ENCODE results near the gene RAPGEF2. TPM values are rescaled to one million over a fixed set of nuclear protein-coding genes. Genes with fewer than 3 reads are reported as not detected.

Gene RAPGEF2
- total and polyA plus RNA-seq, 3 donors from 2014 or later, result 18.1 to 51.4 (median 38.9) TPM

DNA sequence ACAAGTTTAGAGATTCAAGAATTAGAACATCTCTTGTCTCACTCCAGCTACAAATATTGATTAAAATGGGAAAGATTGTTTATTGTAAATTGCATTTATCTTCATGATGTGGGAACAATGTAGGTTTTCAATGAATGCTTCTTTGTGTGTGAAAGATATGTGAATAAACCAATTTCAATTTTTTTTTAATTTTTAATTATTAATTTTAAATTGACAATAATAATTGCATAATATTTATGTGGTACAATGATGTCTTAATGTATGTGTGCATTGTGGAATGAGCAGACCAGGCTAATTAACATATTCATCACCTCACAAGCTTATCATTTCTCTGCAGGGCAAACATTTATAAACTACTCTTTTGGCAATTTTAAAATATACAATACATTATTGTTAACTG lies 281.1 kb downstream of the RAPGEF2 start:
- Histone ChIP-seq H3K4me1 (no peaks in the 10 kb centered on the region), H3K36me3 (ENCODE audit: low read depth, missing control alignments) (no peaks in the 10 kb centered on the region), H3K27ac (no peak overlapping the region), H3K9me3 (no peaks in the 10 kb centered on the region), H3K4me3 (no peak overlapping the region), H3K27me3 (no peaks in the 10 kb centered on the region)
- TF ChIP-seq POLR2A (IDR thresholded peaks at IDR 0.05), result no peak
- TF ChIP-seq, protein P1, sequence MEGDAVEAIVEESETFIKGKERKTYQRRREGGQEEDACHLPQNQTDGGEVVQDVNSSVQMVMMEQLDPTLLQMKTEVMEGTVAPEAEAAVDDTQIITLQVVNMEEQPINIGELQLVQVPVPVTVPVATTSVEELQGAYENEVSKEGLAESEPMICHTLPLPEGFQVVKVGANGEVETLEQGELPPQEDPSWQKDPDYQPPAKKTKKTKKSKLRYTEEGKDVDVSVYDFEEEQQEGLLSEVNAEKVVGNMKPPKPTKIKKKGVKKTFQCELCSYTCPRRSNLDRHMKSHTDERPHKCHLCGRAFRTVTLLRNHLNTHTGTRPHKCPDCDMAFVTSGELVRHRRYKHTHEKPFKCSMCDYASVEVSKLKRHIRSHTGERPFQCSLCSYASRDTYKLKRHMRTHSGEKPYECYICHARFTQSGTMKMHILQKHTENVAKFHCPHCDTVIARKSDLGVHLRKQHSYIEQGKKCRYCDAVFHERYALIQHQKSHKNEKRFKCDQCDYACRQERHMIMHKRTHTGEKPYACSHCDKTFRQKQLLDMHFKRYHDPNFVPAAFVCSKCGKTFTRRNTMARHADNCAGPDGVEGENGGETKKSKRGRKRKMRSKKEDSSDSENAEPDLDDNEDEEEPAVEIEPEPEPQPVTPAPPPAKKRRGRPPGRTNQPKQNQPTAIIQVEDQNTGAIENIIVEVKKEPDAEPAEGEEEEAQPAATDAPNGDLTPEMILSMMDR (IDR thresholded peaks at IDR 0.05), result no peak
- DNase-seq, result no peak
- intact Hi-C loops (cut with DNase I; ENCODE audit: low total_unique reads), result no loop called here

DNA sequence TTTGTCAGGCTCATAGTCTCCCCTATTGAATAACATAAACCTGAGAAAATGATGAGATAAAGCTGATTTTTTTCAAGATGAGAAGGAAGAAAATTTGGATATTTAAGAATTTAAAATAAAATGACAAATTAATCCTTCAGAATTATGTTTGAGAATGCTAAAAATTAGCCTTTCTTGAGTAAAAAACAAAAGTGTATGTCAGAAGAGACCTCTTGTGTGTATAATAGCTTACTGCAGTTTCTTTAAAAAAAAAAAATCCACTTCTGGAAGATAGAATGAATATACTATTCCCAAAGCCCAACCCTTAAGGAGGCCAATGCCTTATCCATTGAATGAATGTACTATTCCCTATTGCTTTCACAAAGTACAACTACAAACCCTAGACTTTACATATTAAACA lies 281.8 kb downstream of the RAPGEF2 start:
- no peak overlapping the region for H3K4me3 ChIP-seq
- no peaks in the 10 kb centered on the region for H3K4me1 ChIP-seq
- no peaks in the 10 kb centered on the region for H3K9me3 ChIP-seq
- no peak overlapping the region for H3K27ac ChIP-seq
- H3K27me3 ChIP-seq, result no peaks in the 10 kb centered on the region
- no peaks in the 10 kb centered on the region for H3K36me3 ChIP-seq (ENCODE audit: low read depth, missing control alignments)
- no peak for TF ChIP-seq POLR2A (IDR thresholded peaks at IDR 0.05)
- TF ChIP-seq, protein P1 (IDR thresholded peaks at IDR 0.05), result no peak
- no peak for DNase-seq
- intact Hi-C loops (cut with DNase I; ENCODE audit: low total_unique reads), result no loop called here

DNA sequence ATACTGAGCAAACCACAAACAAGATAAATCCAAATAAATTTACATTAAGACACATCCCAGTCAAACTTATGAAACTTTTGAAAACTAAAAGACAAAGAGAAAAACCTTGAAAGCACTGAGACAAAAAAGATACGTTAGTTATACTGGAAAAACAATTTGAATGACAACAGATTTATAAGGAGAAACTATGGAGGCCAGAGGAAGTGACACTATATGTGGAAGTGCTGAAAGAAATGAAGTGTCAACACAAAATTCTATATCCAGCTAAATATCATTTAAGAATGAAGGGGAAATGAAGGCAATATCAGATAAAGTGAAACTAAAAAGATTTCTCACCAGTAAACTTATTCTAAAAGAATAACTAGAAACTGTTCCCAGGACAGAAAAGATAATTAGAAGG lies 283.7 kb downstream of the RAPGEF2 start:
- intact Hi-C loops (cut with DNase I; ENCODE audit: low total_unique reads), result no loop called here
- WGBS, 2 donors, result 93 to 100% methylated on average over 1 of the region's 1 CpG
- H3K9me3 ChIP-seq, result no peaks in the 10 kb centered on the region

DNA sequence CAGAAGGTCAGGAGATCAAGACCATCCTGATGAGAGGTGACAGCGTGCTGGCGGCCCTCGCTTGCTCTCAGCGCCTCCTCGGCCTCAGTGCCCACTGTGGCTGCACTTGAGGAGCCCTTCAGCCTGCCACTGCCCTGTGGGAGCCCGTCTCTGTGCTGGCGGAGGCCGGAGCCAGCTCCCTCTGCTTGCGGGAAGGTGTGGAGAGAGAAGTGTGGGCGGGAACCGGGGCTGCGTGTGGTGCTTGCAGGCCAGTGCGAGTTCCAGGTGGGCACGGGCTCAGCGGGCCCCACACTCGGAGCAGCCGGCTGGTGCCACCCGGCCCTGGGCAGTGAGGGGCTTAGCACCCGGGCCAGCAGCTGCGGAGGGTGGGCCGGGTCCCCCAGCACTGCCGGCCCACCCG lies 286.9 kb downstream of the RAPGEF2 start:
- no peak for DNase-seq
- no peaks in the 10 kb centered on the region for H3K9me3 ChIP-seq
- H3K27me3 ChIP-seq, result no peaks in the 10 kb centered on the region
- no peak overlapping the region for H3K27ac ChIP-seq
- TF ChIP-seq, protein P1 (IDR thresholded peaks at IDR 0.05), result no peak
- TF ChIP-seq POLR2A (IDR thresholded peaks at IDR 0.05), result no peak
- H3K4me1 ChIP-seq, result no peaks in the 10 kb centered on the region
- WGBS, 2 donors, result 70 to 88% methylated on average over 5 to 21 of the region's 23 CpGs
- H3K4me3 ChIP-seq, result no peak overlapping the region
- H3K36me3 ChIP-seq (ENCODE audit: low read depth, missing control alignments), result no peaks in the 10 kb centered on the region
- intact Hi-C loops (cut with DNase I; ENCODE audit: low total_unique reads), result no loop called here

More for the DNA sequence above, 283.7 kb downstream of the RAPGEF2 start:
- DNase-seq, result no peak
- no peak overlapping the region for H3K27ac ChIP-seq
- H3K4me3 ChIP-seq, result no peak overlapping the region
- no peak for TF ChIP-seq POLR2A (IDR thresholded peaks at IDR 0.05)
- TF ChIP-seq, protein P1 (IDR thresholded peaks at IDR 0.05), result no peak
- H3K4me1 ChIP-seq, result no peaks in the 10 kb centered on the region
- no peaks in the 10 kb centered on the region for H3K27me3 ChIP-seq
- H3K36me3 ChIP-seq (ENCODE audit: low read depth, missing control alignments), result no peaks in the 10 kb centered on the region

DNA sequence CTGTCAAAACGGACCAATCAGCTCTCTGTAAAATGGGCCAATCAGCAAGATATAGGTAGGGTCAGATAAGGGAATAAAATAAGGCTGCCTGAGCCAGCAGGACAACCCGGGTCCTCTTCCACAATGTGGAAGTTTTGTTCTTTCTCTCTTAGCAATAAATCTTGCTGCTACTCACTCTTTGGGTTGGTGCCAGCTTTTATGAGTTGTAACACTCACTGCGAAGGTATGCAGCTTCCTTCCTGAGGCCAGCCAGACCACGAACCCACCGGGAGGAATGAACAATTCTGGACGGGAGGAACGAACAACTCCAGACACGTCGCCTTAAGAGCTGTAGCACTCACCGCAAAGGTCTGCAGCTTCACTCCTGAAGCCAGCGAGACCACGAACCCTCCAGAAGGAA lies 287.8 kb downstream of the RAPGEF2 start:
- DNase-seq, result no peak

More for the DNA sequence above, 287.8 kb downstream of the RAPGEF2 start:
- intact Hi-C loops (cut with DNase I; ENCODE audit: low total_unique reads), result no loop called here
- H3K4me3 ChIP-seq, result no peak overlapping the region
- H3K4me1 ChIP-seq, result no peaks in the 10 kb centered on the region
- no peak overlapping the region for H3K27ac ChIP-seq
- no peaks in the 10 kb centered on the region for H3K27me3 ChIP-seq
- TF ChIP-seq POLR2A (IDR thresholded peaks at IDR 0.05), result no peak
- TF ChIP-seq, protein P1 (IDR thresholded peaks at IDR 0.05), result no peak
- WGBS, 2 donors, result 43 to 63% methylated on average over 4 to 12 of the region's 12 CpGs
- no peaks in the 10 kb centered on the region for H3K36me3 ChIP-seq (ENCODE audit: low read depth, missing control alignments)
- H3K9me3 ChIP-seq, result no peaks in the 10 kb centered on the region

Measured in testis (tissue), 3 donors.